NB4 (cell line): Measurements from ENCODE around the gene CHST9.

ENCODE experiments used
- POLR2A ChIP-seq: IDR thresholded peaks from 2 replicates; pipeline ENCODE4 v1.6.1; 2011; ENCODE audit warnings: mild to moderate bottlenecking; ENCODE audit not compliant: insufficient read length; ENCODE audit errors: extremely low read depth
- TF ChIP-seq, protein P1 (sequence below): IDR thresholded peaks from one replicate; pipeline ENCODE4 v1.5.1; 2012; ENCODE audit warnings: low read depth, low read length

DNA sequence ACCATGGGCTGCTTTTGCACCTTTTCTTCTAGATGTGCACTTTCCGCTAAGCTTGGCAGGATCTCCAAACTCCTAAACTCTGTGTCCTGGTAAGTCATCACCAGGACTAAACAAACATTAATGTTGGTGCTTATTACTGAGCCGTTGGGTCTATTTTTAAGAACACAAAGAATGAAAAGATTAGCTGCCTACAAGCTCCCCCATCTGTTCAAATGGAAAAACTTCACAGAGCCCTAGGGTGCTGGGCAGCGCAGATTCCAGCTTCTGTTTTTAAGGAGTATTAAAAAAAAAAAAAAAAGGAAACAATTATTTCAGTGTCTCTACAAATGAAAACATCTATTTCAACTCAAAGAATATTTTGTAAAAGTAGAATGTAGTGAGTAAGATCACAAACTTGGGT lies 221.8 kb downstream of the CHST9 start:
- TF ChIP-seq, protein P1, sequence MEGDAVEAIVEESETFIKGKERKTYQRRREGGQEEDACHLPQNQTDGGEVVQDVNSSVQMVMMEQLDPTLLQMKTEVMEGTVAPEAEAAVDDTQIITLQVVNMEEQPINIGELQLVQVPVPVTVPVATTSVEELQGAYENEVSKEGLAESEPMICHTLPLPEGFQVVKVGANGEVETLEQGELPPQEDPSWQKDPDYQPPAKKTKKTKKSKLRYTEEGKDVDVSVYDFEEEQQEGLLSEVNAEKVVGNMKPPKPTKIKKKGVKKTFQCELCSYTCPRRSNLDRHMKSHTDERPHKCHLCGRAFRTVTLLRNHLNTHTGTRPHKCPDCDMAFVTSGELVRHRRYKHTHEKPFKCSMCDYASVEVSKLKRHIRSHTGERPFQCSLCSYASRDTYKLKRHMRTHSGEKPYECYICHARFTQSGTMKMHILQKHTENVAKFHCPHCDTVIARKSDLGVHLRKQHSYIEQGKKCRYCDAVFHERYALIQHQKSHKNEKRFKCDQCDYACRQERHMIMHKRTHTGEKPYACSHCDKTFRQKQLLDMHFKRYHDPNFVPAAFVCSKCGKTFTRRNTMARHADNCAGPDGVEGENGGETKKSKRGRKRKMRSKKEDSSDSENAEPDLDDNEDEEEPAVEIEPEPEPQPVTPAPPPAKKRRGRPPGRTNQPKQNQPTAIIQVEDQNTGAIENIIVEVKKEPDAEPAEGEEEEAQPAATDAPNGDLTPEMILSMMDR, result peak; percentile 19
- TF ChIP-seq POLR2A, result no peak
